Measurements from ENCODE around the gene OTOP2.

GRCh38 chr17:74981979-74982662 is 58.0 kb downstream of the OTOP2 start:
- TF ChIP-seq EZH2 (IDR thresholded peaks at IDR 0.05; ENCODE audit: insufficient read depth, poor library complexity, severe bottlenecking): no peak
- no peak for TF ChIP-seq EZH2phosphoT487 (IDR thresholded peaks at IDR 0.05; ENCODE audit: insufficient read depth, low read depth)
